IMR-90 (cell line): ENCODE results near the gene ARHGAP28. TPM values are rescaled to one million over a fixed set of nuclear protein-coding genes. Genes with fewer than 3 reads are reported as not detected.

Experiments
- ATAC-seq: fragments of 200-7000 bp; cut with Tn5 transposase; 2 replicates; pipeline ENCODE4 v1.9.1; 2020; ENCODE audit warnings: low read depth, mild to moderate bottlenecking, moderate library complexity
- BruUV-seq: library from RNA; stranded (reverse); fragments of 400-500 nt; replicated peaks from 2 replicates; lab custom pipeline; 2021; lab: Mats Ljungman, UMichigan
- CTCF ChIA-PET: fragments of 300-600 bp; formaldehyde crosslinking; extraction: SDS; loops from one replicate; lab custom pipeline; 2021; ENCODE audit warnings: antibody characterized with exemption; lab: Yijun Ruan, JAX
- POLR2A ChIA-PET: fragments of 300-600 bp; sonication (Branson Sonifier 250); formaldehyde crosslinking; loops from one replicate; lab custom pipeline; 2022; ENCODE audit warnings: antibody characterized with exemption; ENCODE audit not compliant: unreplicated experiment; lab: Charles Lee
- DNase-seq: peaks from one replicate; pipeline ENCODE4 v3.0.0; 2013
- H2AFZ ChIP-seq: replicated peaks from 2 replicates; pipeline ENCODE3; 2013; ENCODE audit warnings: low read length, mild to moderate bottlenecking; ENCODE audit not compliant: poor library complexity
- H2AK5ac ChIP-seq: 2 replicates; pipeline ENCODE4 v1.6.1; 2013; ENCODE audit warnings: low read depth, low read length, inconsistent platforms
- H2AK9ac ChIP-seq: replicated peaks from 2 replicates; pipeline ENCODE3; 2013; ENCODE audit warnings: mild to moderate bottlenecking, low read depth, low read length, moderate library complexity; ENCODE audit not compliant: poor library complexity
- H2BK120ac ChIP-seq: 2 replicates; pipeline ENCODE4 v1.6.1; 2013; ENCODE audit warnings: low read depth, low read length, inconsistent platforms
- H2BK15ac ChIP-seq: 3 replicates; pipeline ENCODE4 v1.6.1; 2013; ENCODE audit warnings: low read depth, low read length, inconsistent platforms
- H2BK20ac ChIP-seq: 2 replicates; pipeline ENCODE4 v1.6.1; 2013; ENCODE audit warnings: low read depth, mild to moderate bottlenecking, inconsistent platforms, low read length, moderate library complexity
- H2BK5ac ChIP-seq: 2 replicates; pipeline ENCODE4 v1.6.1; 2013; ENCODE audit warnings: mild to moderate bottlenecking, low read depth, low read length, inconsistent platforms; ENCODE audit not compliant: poor library complexity, severe bottlenecking
- H3K14ac ChIP-seq: replicated peaks from 2 replicates; pipeline ENCODE4 v1.6.1; 2013; ENCODE audit warnings: low read depth, low read length, inconsistent platforms
- H3K18ac ChIP-seq: 2 replicates; pipeline ENCODE4 v1.6.1; 2013; ENCODE audit warnings: low read depth, low read length, control low read depth
- H3K23ac ChIP-seq: 2 replicates; pipeline ENCODE4 v1.6.1; 2013; ENCODE audit warnings: low read depth, low read length, inconsistent platforms
- H3K27ac ChIP-seq: 2 replicates; pipeline ENCODE4 v1.5.1; 2013; ENCODE audit warnings: mild to moderate bottlenecking, control low read depth, low read length; ENCODE audit not compliant: insufficient read depth
- H3K27me3 ChIP-seq: 2 replicates; pipeline ENCODE4 v1.6.1; 2013; ENCODE audit warnings: low read length; ENCODE audit not compliant: control insufficient read depth, insufficient read depth
- H3K36me3 ChIP-seq: 2 replicates; pipeline ENCODE4 v1.6.1; 2013; ENCODE audit warnings: low read length, mixed read lengths; ENCODE audit not compliant: control insufficient read depth, insufficient read depth
- H3K4ac ChIP-seq: 2 replicates; pipeline ENCODE4 v1.6.1; 2013; ENCODE audit warnings: low read depth, low read length, inconsistent platforms
- H3K4me1 ChIP-seq: 2 replicates; pipeline ENCODE4 v1.6.1; 2013; ENCODE audit warnings: low read length, mixed read lengths; ENCODE audit not compliant: control insufficient read depth, insufficient read depth
- H3K4me2 ChIP-seq: 2 replicates; pipeline ENCODE4 v1.6.1; 2013; ENCODE audit warnings: low read depth, mild to moderate bottlenecking, control low read depth, low read length, moderate library complexity
- H3K4me3 ChIP-seq: 2 replicates; pipeline ENCODE4 v1.5.1; 2013; ENCODE audit warnings: low read depth, mild to moderate bottlenecking, control low read depth, low read length, moderate library complexity; ENCODE audit not compliant: insufficient read depth
- H3K56ac ChIP-seq: 2 replicates; pipeline ENCODE4 v1.6.1; 2013; ENCODE audit warnings: low read length, inconsistent platforms; ENCODE audit not compliant: insufficient read depth; ENCODE audit errors: extremely low read depth
- H3K79me1 ChIP-seq, 2 experiments: 2 replicates each; pipeline ENCODE4 v1.6.1; 2013; ENCODE audit warnings: low read length in 2 of 2, inconsistent platforms in 1 of 2, low read depth in 1 of 2
- H3K9ac ChIP-seq: 2 replicates; pipeline ENCODE4 v1.6.1; 2013; ENCODE audit warnings: low read depth, low read length, control low read depth
- H3K9me1 ChIP-seq: 2 replicates; pipeline ENCODE4 v1.6.1; 2013; ENCODE audit warnings: low read length, inconsistent platforms; ENCODE audit not compliant: insufficient read depth
- H3K9me3 ChIP-seq: 2 replicates; pipeline ENCODE4 v1.6.1; 2013; ENCODE audit warnings: low read length; ENCODE audit not compliant: control insufficient read depth, insufficient read depth
- H4K20me1 ChIP-seq: 2 replicates; pipeline ENCODE4 v1.6.1; 2013; ENCODE audit warnings: low read length, inconsistent platforms; ENCODE audit not compliant: insufficient read depth
- H4K5ac ChIP-seq: 2 replicates; pipeline ENCODE4 v1.6.1; 2013; ENCODE audit warnings: mild to moderate bottlenecking, low read depth, low read length, control low read depth
- H4K8ac ChIP-seq, 2 experiments: 2 replicates each; pipeline ENCODE4 v1.6.1; 2013; ENCODE audit warnings: low read depth in 2 of 2, low read length in 2 of 2, control low read depth in 1 of 2, inconsistent platforms in 1 of 2
- H4K91ac ChIP-seq: 2 replicates; pipeline ENCODE4 v1.6.1; 2013; ENCODE audit warnings: low read depth, low read length, inconsistent platforms; ENCODE audit not compliant: insufficient read depth
- BHLHE40 ChIP-seq: fragments of 150-350 bp; IDR thresholded peaks from 2 replicates; pipeline ENCODE4 v1.6.1; 2016; ENCODE audit warnings: mild to moderate bottlenecking, low read depth, low read length
- CEBPB ChIP-seq: IDR thresholded peaks from 2 replicates; pipeline ENCODE4 v1.6.1; 2012; ENCODE audit warnings: low read depth, low read length, improper control_type of control experiment
- CHD1 ChIP-seq: IDR thresholded peaks from 2 replicates; pipeline ENCODE4 v1.6.1; 2012; ENCODE audit warnings: low read depth, low read length, improper control_type of control experiment
- FOS ChIP-seq: fragments of 150-350 bp; IDR thresholded peaks from 2 replicates; pipeline ENCODE4 v1.6.1; 2016; ENCODE audit warnings: low read depth, low read length
- MAFK ChIP-seq: IDR thresholded peaks from 2 replicates; pipeline ENCODE4 v1.6.1; 2012; ENCODE audit warnings: low read depth, low read length, improper control_type of control experiment
- MAZ ChIP-seq: IDR thresholded peaks from 2 replicates; pipeline ENCODE4 v1.6.1; 2012; ENCODE audit warnings: low read depth, mild to moderate bottlenecking, low read length, improper control_type of control experiment, moderate library complexity, borderline replicate concordance
- MXI1 ChIP-seq: IDR thresholded peaks from 2 replicates; pipeline ENCODE4 v1.6.1; 2012; ENCODE audit warnings: low read depth, mild to moderate bottlenecking, low read length, moderate library complexity, borderline replicate concordance
- NFE2L2 ChIP-seq: fragments of 150-350 bp; IDR thresholded peaks from 2 replicates; pipeline ENCODE4 v1.6.1; 2016; ENCODE audit warnings: low read depth, mild to moderate bottlenecking, low read length
- POLR2A ChIP-seq: IDR thresholded peaks from 2 replicates; pipeline ENCODE4 v1.6.1; 2012; ENCODE audit warnings: mild to moderate bottlenecking, low read depth, low read length
- RAD21 ChIP-seq: IDR thresholded peaks from 2 replicates; pipeline ENCODE4 v1.6.1; 2012; ENCODE audit warnings: low read length, improper control_type of control experiment
- RCOR1 ChIP-seq: IDR thresholded peaks from 2 replicates; pipeline ENCODE4 v1.6.1; 2012; ENCODE audit warnings: mild to moderate bottlenecking, low read length, improper control_type of control experiment; ENCODE audit not compliant: insufficient replicate concordance
- RFX5 ChIP-seq: IDR thresholded peaks from 2 replicates; pipeline ENCODE4 v1.8.0; 2012; ENCODE audit warnings: low read depth, mild to moderate bottlenecking, low read length, moderate library complexity
- SMC3 ChIP-seq: fragments of 150-350 bp; IDR thresholded peaks from 2 replicates; pipeline ENCODE4 v1.6.1; 2016; ENCODE audit warnings: low read depth, mild to moderate bottlenecking, antibody characterized with exemption, low read length, moderate library complexity
- dilution Hi-C: fragments of 300-500 bp; cut with HindIII; formaldehyde crosslinking; loops from one replicate; pipeline ENCODE4 v1.14.3; 2018; ENCODE audit warnings: low sequenced_read_pairs; ENCODE audit not compliant: unreplicated experiment
- in situ Hi-C: fragments of 300-500 bp; cut with MboI; formaldehyde crosslinking; loops from 3 replicates; pipeline ENCODE4 v1.14.3; 2019; ENCODE audit warnings: low sequenced_read_pairs, inconsistent platforms, mixed read lengths
- intact Hi-C: fragments of 100-400 bp; cut with micrococcal nuclease; formaldehyde crosslinking; loops from 2 replicates; pipeline ENCODE4 v1.10.0; 2022
- polyA plus RNA-seq, 3 experiments: library from polyadenylated mRNA; depleted of rRNA; stranded (reverse); fragments of >200 nt; gene quantifications; 2 replicates each; pipeline ENCODE4 v1.2.3, GENCODE V29; 2012; ENCODE audit warnings: low replicate concordance in 1 of 3
- total RNA-seq: library from RNA; depleted of rRNA; stranded (reverse); fragments of >200 nt; gene quantifications from 2 replicates; pipeline ENCODE4 v1.2.3, GENCODE V29; 2012
- TF ChIP-seq, protein P1 (sequence below): fragments of 150-350 bp; IDR thresholded peaks from 2 replicates; pipeline ENCODE4 v1.6.1; 2017; ENCODE audit warnings: mild to moderate bottlenecking, antibody characterized with exemption, low read length, low read depth
- TF ChIP-seq, protein P2 (sequence below): fragments of 150-350 bp; IDR thresholded peaks from 2 replicates; pipeline ENCODE4 v1.6.1; 2016; ENCODE audit warnings: low read depth, mild to moderate bottlenecking, low read length, moderate library complexity, borderline replicate concordance
- TF ChIP-seq, protein P3 (sequence below): conservative IDR thresholded peaks from 2 replicates; pipeline ENCODE4 v1.5.1; 2012; ENCODE audit warnings: mild to moderate bottlenecking, low read depth, low read length, improper control_type of control experiment

ARHGAP28 gene
- total and polyA plus RNA-seq, 2 of the 4 experiments (the other 2 are of a cell fraction): 1.8 to 3.8 TPM

DNA sequence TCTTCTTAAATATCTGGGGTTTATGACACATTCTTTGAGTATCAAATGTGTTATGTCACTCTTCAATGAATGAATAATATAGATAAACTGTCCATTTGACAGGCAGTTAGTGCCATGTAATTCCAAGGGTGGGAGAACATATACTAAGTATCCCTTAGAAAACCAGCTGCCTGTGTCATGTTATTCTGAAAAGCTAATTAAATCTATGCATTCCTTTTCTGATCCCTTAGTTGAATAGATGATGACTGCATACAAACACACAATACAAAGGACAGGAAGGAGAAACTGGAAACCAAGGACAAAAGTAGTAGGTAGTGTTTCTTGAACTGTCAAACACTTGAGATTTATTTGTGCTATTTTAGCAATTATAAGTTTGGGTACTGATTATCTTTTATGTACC, 8.3 kb downstream of the ARHGAP28 start:
- no peak overlapping the region for H2AFZ ChIP-seq
- H3K36me3 ChIP-seq: peaks cover 5% of the 10 kb centered on the region; the same call in 1 of the 2 replicates
- peak overlapping the region; percentile 20 for H2BK5ac ChIP-seq
- intact Hi-C loops (no loop called here), in situ Hi-C loops (no loop called here), dilution Hi-C loops (no loop called here)
- CTCF ChIA-PET: interaction anchor here (1.0 kb wide), 1 partner anchor 9 kb away, joined by 3 read pairs; no protein-coding TSS in a partner anchor
- no peak overlapping the region for H4K5ac ChIP-seq
- POLR2A ChIA-PET: no interaction called here
- ATAC-seq (no peak), DNase-seq (no peak)
- no peak overlapping the region for H4K8ac ChIP-seq
- no TSS peak for BruUV-seq
- peak overlapping the region; percentile 11; the same call in 1 of the 2 replicates for H3K27ac ChIP-seq
- H3K23ac ChIP-seq: peak overlapping the region; percentile 45; the same call in 1 of the 2 replicates
- H2BK15ac ChIP-seq: no peak overlapping the region
- no peaks in the 10 kb centered on the region for H3K9me3 ChIP-seq
- no peak overlapping the region for H3K4me3 ChIP-seq
- H2AK9ac ChIP-seq: no peak overlapping the region
- peak overlapping the region; percentile 30; the same call in 1 of the 2 replicates for H2BK120ac ChIP-seq
- no peak overlapping the region for H4K91ac ChIP-seq
- no peak overlapping the region for H2AK5ac ChIP-seq
- TF ChIP-seq CEBPB (no peak), RAD21 (no peak), NFE2L2 (no peak), RFX5 (no peak), RCOR1 (no peak), SMC3 (no peak), MAFK (no peak), MAZ (no peak), MXI1 (no peak), BHLHE40 (no peak), POLR2A (no peak), FOS (no peak), CHD1 (no peak)
- TF ChIP-seq, protein P1, sequence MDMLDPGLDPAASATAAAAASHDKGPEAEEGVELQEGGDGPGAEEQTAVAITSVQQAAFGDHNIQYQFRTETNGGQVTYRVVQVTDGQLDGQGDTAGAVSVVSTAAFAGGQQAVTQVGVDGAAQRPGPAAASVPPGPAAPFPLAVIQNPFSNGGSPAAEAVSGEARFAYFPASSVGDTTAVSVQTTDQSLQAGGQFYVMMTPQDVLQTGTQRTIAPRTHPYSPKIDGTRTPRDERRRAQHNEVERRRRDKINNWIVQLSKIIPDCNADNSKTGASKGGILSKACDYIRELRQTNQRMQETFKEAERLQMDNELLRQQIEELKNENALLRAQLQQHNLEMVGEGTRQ: no peak
- TF ChIP-seq, protein P2, sequence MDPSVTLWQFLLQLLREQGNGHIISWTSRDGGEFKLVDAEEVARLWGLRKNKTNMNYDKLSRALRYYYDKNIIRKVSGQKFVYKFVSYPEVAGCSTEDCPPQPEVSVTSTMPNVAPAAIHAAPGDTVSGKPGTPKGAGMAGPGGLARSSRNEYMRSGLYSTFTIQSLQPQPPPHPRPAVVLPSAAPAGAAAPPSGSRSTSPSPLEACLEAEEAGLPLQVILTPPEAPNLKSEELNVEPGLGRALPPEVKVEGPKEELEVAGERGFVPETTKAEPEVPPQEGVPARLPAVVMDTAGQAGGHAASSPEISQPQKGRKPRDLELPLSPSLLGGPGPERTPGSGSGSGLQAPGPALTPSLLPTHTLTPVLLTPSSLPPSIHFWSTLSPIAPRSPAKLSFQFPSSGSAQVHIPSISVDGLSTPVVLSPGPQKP: no peak
- TF ChIP-seq, protein P3, sequence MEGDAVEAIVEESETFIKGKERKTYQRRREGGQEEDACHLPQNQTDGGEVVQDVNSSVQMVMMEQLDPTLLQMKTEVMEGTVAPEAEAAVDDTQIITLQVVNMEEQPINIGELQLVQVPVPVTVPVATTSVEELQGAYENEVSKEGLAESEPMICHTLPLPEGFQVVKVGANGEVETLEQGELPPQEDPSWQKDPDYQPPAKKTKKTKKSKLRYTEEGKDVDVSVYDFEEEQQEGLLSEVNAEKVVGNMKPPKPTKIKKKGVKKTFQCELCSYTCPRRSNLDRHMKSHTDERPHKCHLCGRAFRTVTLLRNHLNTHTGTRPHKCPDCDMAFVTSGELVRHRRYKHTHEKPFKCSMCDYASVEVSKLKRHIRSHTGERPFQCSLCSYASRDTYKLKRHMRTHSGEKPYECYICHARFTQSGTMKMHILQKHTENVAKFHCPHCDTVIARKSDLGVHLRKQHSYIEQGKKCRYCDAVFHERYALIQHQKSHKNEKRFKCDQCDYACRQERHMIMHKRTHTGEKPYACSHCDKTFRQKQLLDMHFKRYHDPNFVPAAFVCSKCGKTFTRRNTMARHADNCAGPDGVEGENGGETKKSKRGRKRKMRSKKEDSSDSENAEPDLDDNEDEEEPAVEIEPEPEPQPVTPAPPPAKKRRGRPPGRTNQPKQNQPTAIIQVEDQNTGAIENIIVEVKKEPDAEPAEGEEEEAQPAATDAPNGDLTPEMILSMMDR: no peak
- H3K4me1 ChIP-seq: peaks cover 21% of the 10 kb centered on the region
- H3K56ac ChIP-seq: no peak overlapping the region
- no peaks in the 10 kb centered on the region for H4K20me1 ChIP-seq
- peaks cover 0 to 19% of the 10 kb centered on the region in 2 experiments; a peak in 1 of 4 replicates for H3K79me1 ChIP-seq
- H3K9ac ChIP-seq: no peak overlapping the region
- no peak overlapping the region for H2BK20ac ChIP-seq
- peaks cover 3% of the 10 kb centered on the region for H3K9me1 ChIP-seq
- peak overlapping the region; percentile 29; the same call in 1 of the 2 replicates for H3K18ac ChIP-seq
- no peaks in the 10 kb centered on the region for H3K27me3 ChIP-seq
- H3K4me2 ChIP-seq: peak overlapping the region; percentile 32; the same call in 1 of the 2 replicates
- H3K14ac ChIP-seq: 0 out of 2 replicates have a peak overlapping the region, but pooled peaks have one; percentile 31
- no peak overlapping the region; the same call in 1 of the 2 replicates for H3K4ac ChIP-seq
